Astrocyte (in vitro differentiated cells and primary cell): ENCODE results near the gene XPC. TPM values are rescaled to one million over a fixed set of nuclear protein-coding genes. Genes with fewer than 3 reads are reported as not detected.

Experiments used
- DNase-seq: peaks from one replicate; pipeline ENCODE4 v3.0.0-alpha.2; 2010; ENCODE audit warnings: low read depth
- FAIRE-seq: peaks from 2 replicates; lab custom pipeline; 2011; peaks lifted over from hg19 to GRCh38; lab: Jason Lieb, UNC
- H2AFZ ChIP-seq: 2 replicates; pipeline ENCODE4 v1.6.0; 2012; ENCODE audit warnings: low read depth, low read length, inconsistent platforms
- H3K27ac ChIP-seq: 2 replicates; pipeline ENCODE4 v1.5.1; 2011; ENCODE audit warnings: low read depth, low read length, inconsistent platforms
- H3K27me3 ChIP-seq: 2 replicates; pipeline ENCODE4 v1.6.0; 2011; ENCODE audit warnings: low read length, inconsistent platforms; ENCODE audit not compliant: insufficient read depth
- H3K36me3 ChIP-seq: 2 replicates; pipeline ENCODE4 v1.5.1; 2011; ENCODE audit warnings: low read length, inconsistent platforms; ENCODE audit not compliant: insufficient read depth
- H3K4me1 ChIP-seq: 2 replicates; pipeline ENCODE4 v1.5.1; 2011; ENCODE audit warnings: low read length, inconsistent platforms; ENCODE audit not compliant: insufficient read depth
- H3K4me2 ChIP-seq: 2 replicates; pipeline ENCODE4 v1.6.0; 2012; ENCODE audit warnings: low read length, inconsistent platforms
- H3K4me3 ChIP-seq: 2 replicates; pipeline ENCODE4 v1.5.1; 2011; ENCODE audit warnings: low read depth, mild to moderate bottlenecking, low read length, inconsistent platforms; ENCODE audit not compliant: insufficient read depth
- H3K79me2 ChIP-seq: 2 replicates; pipeline ENCODE4 v1.6.0; 2012; ENCODE audit warnings: mild to moderate bottlenecking, low read length, inconsistent platforms; ENCODE audit not compliant: insufficient read depth
- H3K9ac ChIP-seq: 2 replicates; pipeline ENCODE4 v1.6.0; 2012; ENCODE audit warnings: mild to moderate bottlenecking, low read length, inconsistent platforms
- H3K9me3 ChIP-seq: 2 replicates; pipeline ENCODE4 v1.5.1; 2012; ENCODE audit warnings: low read depth, mild to moderate bottlenecking, low read length, inconsistent platforms; ENCODE audit not compliant: insufficient read depth
- H4K20me1 ChIP-seq: 2 replicates; pipeline ENCODE4 v1.6.0; 2012; ENCODE audit warnings: low read length, inconsistent platforms; ENCODE audit not compliant: insufficient read depth
- H3K27ac Mint-ChIP-seq: one replicate; pipeline ENCODE4 v1.8.0; 2021; ENCODE audit warnings: mild to moderate bottlenecking, mixed read lengths; ENCODE audit not compliant: unreplicated experiment
- H3K27me3 Mint-ChIP-seq: one replicate; pipeline ENCODE4 v1.8.0; 2021; ENCODE audit warnings: low read depth, mixed read lengths; ENCODE audit not compliant: unreplicated experiment
- H3K36me3 Mint-ChIP-seq: one replicate; pipeline ENCODE4 v1.8.0; 2021; ENCODE audit warnings: low read depth, mixed read lengths; ENCODE audit not compliant: unreplicated experiment
- H3K4me1 Mint-ChIP-seq: one replicate; pipeline ENCODE4 v1.8.0; 2021; ENCODE audit warnings: low read depth, mixed read lengths; ENCODE audit not compliant: unreplicated experiment
- H3K4me3 Mint-ChIP-seq: one replicate; pipeline ENCODE4 v1.8.0; 2021; ENCODE audit warnings: mild to moderate bottlenecking, moderate library complexity, mixed read lengths; ENCODE audit not compliant: unreplicated experiment
- H3K9me3 Mint-ChIP-seq: one replicate; pipeline ENCODE4 v1.8.0; 2021; ENCODE audit warnings: mild to moderate bottlenecking, mixed read lengths; ENCODE audit not compliant: unreplicated experiment
- CTCF ChIP-seq: IDR thresholded peaks from 2 replicates; pipeline ENCODE4 v1.5.1; 2011; ENCODE audit warnings: low read depth, mild to moderate bottlenecking, inconsistent platforms, low read length, moderate library complexity; ENCODE audit not compliant: insufficient read depth
- EZH2 ChIP-seq: IDR thresholded peaks from 2 replicates; pipeline ENCODE4 v1.6.1; 2012; ENCODE audit warnings: mild to moderate bottlenecking, low read length, inconsistent platforms; ENCODE audit not compliant: insufficient read depth
- total RNA-seq: library from RNA; stranded (reverse); gene quantifications from 2 replicates; pipeline ENCODE4 v1.2.1, GENCODE V29; 2021

Gene XPC
- total RNA-seq, 1 donor from 2014 or later = 33.6 TPM

GRCh38 chr3:14159426-14159825 is 19.0 kb downstream of the XPC start:
- Mint-ChIP-seq H3K36me3 (peaks cover 69% of the 10 kb centered on the region), H3K4me1 (no peaks in the 10 kb centered on the region), H3K4me3 (no peak overlapping the region), H3K9me3 (peaks cover 10% of the 10 kb centered on the region), H3K27me3 (no peaks in the 10 kb centered on the region), H3K27ac (no peak overlapping the region)
- no peak for TF ChIP-seq EZH2
- TF ChIP-seq CTCF = no peak
- Histone ChIP-seq H3K9ac (no peak overlapping the region), H3K4me2 (no peak overlapping the region), H3K36me3 (peaks cover 64% of the 10 kb centered on the region), H3K27me3 (no peaks in the 10 kb centered on the region), H3K9me3 (peaks cover 2% of the 10 kb centered on the region), H3K79me2 (peaks cover 5% of the 10 kb centered on the region), H2AFZ (no peak overlapping the region), H3K4me1 (no peaks in the 10 kb centered on the region), H3K27ac (no peak overlapping the region), H4K20me1 (peaks cover 9% of the 10 kb centered on the region), H3K4me3 (no peak overlapping the region)
- no peak for FAIRE-seq
- no peak for DNase-seq

GRCh38 chr3:14158370-14158769 is 20.0 kb downstream of the XPC start:
- no peak overlapping the region for H3K9ac ChIP-seq

More at GRCh38 chr3:14158370-14158769, 20.0 kb downstream of the XPC start:
- Histone ChIP-seq H3K9me3 (peaks cover 2% of the 10 kb centered on the region), H4K20me1 (peaks cover 20% of the 10 kb centered on the region), H2AFZ (no peak overlapping the region), H3K36me3 (peaks cover 60% of the 10 kb centered on the region), H3K79me2 (peaks cover 5% of the 10 kb centered on the region), H3K4me3 (no peak overlapping the region), H3K4me2 (no peak overlapping the region), H3K27me3 (no peaks in the 10 kb centered on the region), H3K4me1 (no peaks in the 10 kb centered on the region), H3K27ac (no peak overlapping the region)
- DNase-seq (no peak), FAIRE-seq (no peak)
- Mint-ChIP-seq H3K4me3 (no peak overlapping the region), H3K9me3 (peaks cover 10% of the 10 kb centered on the region), H3K27me3 (no peaks in the 10 kb centered on the region), H3K4me1 (no peaks in the 10 kb centered on the region), H3K27ac (no peak overlapping the region), H3K36me3 (peaks cover 67% of the 10 kb centered on the region)
- TF ChIP-seq CTCF = no peak
- TF ChIP-seq EZH2 = no peak
